NCI-H2107 treated with DMSO at 0.1 percent for 48 hours (cell line): Measurements from ENCODE around the gene BEST1.
"Not testable (repeated sequence)": the region's sequence is repeated elsewhere in the genome, so short reads cannot be mapped to it uniquely, and the experiment has no call there.

ENCODE experiments used
- DNase-seq: peaks from one replicate; lab custom pipeline; 2025; ENCODE audit not compliant: unreplicated experiment; lab: John Stamatoyannopoulos, UW

The BEST1 gene

DNA sequence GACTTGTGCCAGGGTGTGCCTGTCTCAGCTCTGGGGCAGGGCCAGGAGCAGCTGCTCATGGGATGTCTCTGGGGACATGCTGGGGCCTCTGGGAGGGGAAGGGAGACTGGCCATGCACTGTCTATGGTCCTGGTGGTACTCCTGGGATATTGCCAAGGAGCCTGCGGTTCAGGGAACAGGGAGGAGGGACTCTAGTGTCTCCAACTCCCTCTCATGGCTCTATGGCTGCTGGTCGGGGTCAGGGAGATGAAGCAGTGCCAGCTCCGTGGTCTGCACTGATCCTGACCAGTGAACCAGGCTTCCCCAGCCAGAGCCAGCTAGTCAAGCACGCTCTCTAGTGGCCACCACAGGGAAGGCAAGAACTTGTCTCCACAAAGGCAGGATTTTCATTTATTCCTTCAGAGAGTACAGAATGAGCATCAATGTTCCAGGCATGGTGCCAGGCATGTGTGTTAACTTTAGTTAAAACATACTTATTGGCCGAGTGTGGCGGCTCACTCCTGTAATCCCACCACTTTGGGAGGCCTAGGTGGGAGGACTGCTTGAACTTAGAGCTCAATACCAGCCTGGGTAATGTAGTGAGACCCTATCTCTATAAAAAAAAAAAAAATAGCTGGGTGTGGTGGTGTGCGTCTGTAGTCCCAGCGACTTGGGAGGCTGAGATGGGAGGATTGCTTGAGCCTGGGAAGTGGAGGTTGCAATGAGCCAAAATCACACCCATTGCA, 2.5 kb upstream of the BEST1 start:
- DNase-seq = peak; percentile 77

DNA sequence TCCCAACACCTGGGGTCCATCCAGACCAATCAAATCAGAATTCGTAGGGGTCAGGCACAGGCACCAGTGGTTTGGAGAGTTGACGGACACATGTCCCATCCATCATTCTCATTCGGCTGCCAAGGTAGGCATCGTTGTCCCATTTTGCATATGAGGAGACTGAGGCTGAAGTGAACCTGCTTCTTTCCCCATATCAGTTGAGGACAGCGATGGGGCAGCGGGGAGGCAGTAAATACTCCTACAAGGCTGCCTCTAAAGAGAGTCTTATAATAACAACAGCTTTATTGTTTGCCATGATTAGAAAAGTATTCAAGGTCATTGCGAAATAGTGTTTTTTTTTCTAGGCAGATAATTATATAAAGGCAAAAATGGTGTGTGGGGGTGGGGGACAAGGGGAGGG, 1.6 kb upstream of the BEST1 start:
- no peak for DNase-seq

DNA sequence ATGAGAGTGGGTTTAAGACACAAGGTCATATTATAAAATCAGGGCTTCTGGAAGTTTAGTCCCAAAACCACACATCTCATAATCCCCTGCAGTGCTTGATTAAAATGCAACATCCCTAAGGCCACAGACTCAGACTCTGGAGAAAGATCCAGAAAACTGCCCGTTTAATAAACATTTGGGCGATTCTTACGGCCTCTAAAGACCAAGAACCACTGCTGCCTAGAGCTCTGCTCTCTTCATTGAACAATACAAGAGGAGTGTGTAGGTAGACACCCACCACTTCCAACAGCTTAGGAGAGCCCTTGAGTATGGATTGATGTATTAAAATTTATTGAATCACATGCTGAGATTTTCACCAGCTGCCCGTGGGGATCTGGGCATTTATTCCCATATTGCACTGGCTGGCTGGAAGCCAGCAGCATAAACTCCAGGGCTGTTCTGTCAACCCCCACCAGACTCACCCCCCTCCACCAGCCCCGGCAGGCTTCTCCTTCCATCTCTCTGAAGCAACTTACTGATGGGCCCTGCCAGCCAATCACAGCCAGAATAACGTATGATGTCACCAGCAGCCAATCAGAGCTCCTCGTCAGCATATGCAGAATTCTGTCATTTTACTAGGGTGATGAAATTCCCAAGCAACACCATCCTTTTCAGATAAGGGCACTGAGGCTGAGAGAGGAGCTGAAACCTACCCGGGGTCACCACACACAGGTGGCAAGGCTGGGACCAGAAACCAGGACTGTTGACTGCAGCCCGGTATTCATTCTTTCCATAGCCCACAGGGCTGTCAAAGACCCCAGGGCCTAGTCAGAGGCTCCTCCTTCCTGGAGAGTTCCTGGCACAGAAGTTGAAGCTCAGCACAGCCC, 749 bp upstream of the BEST1 start:
- peak; percentile 94 for DNase-seq

DNA sequence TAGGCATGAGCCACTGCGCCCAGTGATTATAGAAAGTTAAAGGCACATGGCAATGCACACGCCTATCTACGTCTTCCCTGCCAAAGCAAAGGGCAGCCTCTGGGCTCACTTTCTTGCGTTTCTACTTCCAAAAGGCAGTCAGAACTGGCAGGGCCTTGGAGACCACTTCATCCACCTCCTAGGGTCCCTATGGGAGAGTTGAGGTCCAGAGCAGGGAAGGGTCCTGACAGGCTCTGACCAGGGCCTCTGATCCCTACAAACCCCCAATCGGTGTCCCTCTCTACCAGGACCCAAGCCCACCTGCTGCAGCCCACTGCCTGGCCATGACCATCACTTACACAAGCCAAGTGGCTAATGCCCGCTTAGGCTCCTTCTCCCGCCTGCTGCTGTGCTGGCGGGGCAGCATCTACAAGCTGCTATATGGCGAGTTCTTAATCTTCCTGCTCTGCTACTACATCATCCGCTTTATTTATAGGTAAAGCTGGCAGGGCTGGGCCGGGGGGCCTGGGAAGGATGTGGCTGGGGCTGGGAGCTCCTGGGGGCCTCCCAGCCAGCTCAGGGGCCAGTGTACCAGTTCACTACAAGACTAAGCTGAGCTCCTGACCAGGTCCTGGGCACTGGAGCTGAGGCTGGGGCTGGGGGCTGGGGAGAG, 1.5 kb downstream of the BEST1 start:
- DNase-seq = no peak

DNA sequence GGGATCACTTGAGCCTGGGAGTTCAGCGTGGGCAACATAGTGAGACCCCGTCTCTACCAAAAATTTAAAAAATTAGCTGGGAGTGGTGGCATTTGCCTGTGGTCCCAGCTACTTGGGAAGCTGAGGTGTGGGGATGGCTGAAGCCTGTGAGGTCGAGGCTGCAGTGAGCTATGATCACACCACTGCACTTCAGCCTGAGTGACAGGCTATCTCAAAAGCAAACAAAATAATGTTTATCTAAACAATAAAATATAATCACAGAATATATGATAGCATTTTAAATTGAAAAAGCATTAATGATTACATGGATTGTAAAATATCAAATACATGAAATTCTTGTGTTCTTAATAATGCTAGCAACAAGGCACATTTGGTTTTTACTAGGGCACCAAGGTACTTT, 2.7 kb downstream of the BEST1 start:
- no peak for DNase-seq

DNA sequence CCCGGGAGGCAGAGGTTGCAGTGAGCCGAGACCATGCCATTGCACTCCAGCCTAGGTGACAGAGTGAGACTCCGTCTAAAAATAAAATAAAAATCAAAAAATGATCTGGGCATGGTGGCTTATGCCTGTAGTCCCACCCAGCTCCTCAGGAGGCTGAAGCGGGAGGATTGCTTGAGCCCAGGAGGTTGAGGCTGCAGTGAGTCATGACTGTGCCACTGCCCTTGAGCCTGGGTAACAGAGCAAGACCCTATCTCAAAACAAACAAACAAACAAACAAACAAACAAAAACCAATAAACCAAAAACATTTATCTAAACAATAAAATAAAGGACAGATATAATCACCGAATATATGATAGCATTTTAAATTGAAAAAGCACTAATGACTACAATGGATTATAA, 3.5 kb downstream of the BEST1 start:
- DNase-seq = not testable (repeated sequence)

DNA sequence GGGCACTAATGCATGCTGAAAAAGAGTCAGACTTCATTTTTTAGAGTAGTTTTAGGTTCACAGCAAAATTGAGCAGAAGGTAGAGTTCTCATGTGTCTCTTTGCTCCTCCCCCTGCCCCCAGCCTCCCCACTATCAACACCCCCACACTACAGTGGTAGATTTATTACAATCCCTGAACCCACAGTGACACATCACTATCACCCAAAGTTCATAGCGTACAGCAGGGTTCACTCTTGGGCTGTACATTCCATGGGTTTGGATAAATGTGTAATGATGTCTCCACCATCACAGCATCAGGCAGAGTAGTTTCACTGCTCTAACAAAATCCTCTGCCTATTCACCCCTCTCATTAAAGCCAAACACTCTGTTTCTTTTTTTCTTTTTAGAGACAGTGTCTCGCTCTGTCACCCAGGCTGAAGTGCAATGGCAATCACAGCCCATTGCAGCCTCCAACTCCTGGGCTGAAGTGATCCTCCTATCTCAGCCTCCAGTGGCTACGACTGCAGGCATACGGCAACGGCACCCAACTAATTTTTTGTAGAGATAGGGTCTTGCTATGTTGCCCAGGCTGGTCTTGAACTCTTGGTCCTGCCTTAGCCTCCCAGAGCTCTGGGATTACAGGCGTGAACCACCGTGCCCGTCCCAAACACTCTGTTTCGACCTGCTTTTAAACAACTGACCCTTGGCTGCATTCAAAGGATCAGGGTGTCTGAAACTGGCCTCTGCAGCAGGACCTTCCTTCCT, 4.1 kb downstream of the BEST1 start:
- no peak for DNase-seq

DNA sequence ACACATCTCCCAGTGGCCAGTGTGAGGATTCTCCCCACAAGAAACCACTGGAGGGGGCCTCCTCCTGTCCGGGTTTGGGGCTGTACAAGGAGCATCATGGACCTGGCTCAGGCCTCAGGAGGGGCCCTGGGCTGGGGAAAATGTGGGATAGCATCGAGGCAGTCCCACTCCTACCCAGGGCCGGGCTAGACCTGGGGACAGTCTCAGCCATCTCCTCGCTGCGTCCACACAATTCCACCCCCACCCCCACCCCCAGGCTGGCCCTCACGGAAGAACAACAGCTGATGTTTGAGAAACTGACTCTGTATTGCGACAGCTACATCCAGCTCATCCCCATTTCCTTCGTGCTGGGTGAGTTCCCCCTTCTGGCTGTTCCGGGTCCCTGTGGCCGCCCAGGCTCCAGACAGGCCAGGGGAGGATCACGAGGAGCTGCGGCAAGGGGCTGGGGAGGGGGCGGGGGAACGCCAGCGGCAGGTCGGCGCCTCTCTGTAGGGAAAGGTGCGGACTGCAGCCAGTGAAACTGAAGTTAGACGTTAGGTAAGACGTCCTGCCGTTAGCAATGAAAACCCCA, 4.8 kb downstream of the BEST1 start:
- no peak for DNase-seq

DNA sequence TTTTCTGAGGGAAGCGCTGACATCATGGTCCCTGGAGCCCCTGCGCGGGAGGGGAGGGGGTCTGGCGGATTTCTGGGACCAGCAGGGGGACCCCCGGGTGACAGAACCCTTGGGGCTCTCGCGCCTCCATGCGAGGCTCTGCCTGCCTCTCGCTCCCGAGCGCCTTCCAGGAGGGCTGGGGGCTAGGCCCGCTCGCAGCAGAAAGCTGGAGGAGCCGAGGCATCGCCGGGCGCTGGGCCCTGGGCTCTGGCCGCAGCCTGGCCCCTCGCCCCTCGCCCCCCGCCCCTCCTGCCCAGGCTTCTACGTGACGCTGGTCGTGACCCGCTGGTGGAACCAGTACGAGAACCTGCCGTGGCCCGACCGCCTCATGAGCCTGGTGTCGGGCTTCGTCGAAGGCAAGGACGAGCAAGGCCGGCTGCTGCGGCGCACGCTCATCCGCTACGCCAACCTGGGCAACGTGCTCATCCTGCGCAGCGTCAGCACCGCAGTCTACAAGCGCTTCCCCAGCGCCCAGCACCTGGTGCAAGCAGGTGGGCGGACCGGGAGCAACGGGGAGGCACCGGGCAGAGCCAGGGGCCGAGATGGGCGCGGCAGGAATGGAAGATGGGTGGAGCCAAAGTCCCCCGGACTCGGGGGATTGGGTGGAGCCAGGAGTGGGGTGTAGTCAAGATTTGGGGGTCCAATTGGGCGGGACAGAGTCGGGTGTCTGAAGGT, 5.4 kb downstream of the BEST1 start:
- DNase-seq = no peak

DNA sequence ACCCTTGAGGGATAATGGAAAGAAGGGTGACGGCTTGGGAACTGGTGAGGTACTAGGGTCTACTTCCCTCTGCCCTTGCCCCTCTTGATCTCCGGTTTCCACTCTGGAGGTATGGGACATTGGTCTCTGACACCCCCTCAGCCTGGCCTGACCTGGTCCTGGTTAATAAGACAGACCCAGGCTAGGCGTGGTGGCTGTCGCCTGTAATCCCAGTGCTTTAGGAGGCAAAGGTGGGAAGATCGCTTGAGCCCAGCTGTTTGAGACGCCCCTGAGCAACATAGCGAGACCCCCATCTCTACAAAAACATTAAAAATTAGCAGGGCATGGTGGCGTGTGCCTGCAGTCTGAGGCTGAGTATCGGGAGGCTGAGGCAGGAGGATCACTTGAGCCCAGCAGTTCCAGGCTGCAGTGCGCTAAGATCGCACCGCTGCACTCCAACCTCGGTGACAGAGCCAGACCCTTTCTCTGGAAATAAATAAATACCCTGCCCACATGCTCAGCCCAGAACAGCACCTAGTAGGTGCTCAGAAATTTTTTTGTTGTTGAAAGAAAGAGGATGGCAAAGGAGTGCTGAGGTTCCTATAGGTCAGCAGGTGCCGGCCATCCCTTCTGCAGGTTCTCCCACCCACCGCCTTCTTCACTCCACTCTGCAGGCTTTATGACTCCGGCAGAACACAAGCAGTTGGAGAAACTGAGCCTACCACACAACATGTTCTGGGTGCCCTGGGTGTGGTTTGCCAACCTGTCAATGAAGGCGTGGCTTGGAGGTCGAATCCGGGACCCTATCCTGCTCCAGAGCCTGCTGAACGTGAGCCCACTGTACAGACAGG, 6.3 kb downstream of the BEST1 start:
- DNase-seq = no peak

DNA sequence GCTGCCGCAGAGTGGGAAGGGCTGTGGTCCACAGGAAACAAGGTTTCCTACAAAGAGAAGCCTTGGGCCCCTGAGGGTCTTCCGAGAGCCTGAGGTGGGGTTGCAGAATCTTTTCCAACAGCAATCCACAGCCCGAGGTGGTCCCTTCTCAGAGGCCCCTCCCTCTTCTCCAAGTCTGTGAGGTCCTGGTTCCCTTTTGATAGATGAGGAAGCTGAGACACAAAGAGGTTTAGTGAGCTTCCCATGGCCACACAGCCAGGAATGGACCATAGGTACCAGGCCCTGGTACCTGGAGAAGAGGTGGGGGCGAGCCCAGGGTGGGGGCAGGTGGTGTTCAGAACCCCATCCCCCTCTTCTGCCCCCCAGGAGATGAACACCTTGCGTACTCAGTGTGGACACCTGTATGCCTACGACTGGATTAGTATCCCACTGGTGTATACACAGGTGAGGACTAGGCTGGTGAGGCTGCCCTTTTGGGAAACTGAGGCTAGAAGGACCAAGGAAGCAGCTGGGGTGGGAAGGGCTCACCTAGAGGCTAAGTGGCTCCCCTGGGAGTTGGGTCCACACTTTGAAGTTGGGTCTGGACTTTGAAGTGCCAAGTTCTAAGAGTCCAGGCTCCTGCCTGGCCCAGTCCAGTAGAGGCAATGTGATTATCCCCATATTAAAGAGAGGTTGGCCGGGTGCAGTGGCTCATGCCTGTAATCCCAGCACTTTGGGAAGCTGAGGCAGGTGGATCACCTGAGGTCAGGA, 7.0 kb downstream of the BEST1 start:
- DNase-seq = no peak

DNA sequence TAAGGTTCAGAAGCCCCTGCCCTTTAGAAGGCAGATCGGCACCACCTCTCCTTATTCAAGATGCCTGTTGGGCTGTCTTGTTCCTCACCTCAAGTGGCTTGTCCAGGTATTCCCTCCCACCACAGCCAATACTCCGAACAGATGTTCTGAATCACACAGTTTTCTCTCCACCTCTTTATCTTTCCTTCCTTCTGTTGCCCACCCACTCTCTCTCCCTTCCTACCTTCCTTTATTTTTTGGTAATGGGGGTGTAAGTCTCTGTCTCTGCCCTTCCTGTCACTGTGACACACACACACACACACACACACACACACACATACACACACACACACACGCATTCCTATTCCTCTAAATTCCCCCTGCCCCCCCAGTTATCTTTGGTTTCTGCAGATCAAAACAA, 8.4 kb downstream of the BEST1 start:
- DNase-seq = no peak

DNA sequence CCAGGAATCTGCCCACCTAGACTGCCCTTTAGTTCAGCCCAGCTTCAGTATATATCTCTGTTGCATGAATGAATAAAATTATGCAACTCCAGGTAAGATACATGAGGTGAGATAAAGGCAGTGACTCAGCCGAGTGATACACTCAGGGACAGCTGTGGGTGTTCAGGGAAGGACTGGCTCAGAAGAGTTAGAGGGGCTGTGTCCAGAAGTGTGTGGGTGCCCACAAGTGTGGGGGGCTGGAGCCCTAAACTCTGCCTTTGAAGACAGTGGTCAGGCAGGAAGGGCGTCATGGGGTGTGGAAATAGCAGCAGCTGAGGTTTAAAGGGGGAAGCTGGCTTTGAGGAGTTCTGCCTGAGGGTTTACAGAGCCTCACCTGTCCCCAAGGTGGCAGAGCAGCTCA, 9.0 kb downstream of the BEST1 start:
- DNase-seq = no peak

DNA sequence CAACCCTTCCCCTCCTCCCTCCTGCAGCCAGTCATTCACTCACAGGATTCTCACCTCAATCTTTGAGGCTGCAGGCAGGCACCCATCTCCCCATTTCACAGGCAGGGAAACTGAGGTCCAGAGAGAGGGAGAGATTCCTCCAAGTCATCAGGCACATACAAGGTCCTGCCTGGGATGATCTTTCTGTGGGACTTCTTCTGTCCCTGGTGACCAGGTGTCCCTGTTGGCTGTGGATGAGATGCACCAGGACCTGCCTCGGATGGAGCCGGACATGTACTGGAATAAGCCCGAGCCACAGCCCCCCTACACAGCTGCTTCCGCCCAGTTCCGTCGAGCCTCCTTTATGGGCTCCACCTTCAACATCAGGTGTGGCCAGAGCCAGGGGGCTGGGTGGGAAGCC, 9.5 kb downstream of the BEST1 start:
- DNase-seq = no peak

DNA sequence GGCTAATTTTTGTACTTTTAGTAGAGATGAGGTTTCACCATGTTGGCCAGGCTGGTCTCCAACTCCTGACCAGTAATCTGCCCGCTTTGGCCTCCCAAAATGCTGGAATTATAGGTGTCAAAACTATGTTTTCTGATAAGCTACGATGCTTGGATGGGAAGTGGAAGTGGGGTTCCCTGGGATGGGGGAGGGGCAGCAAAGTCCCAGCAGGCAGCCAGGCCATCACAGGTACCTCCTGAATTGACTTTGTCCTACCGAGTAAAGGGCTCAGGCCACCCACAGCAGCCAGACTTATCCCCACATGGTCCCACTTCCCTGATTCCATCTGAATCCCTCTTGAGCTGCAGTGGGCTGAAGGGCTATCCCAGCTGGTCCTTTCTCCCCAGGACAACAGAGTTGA, 10.4 kb downstream of the BEST1 start:
- DNase-seq = no peak

DNA sequence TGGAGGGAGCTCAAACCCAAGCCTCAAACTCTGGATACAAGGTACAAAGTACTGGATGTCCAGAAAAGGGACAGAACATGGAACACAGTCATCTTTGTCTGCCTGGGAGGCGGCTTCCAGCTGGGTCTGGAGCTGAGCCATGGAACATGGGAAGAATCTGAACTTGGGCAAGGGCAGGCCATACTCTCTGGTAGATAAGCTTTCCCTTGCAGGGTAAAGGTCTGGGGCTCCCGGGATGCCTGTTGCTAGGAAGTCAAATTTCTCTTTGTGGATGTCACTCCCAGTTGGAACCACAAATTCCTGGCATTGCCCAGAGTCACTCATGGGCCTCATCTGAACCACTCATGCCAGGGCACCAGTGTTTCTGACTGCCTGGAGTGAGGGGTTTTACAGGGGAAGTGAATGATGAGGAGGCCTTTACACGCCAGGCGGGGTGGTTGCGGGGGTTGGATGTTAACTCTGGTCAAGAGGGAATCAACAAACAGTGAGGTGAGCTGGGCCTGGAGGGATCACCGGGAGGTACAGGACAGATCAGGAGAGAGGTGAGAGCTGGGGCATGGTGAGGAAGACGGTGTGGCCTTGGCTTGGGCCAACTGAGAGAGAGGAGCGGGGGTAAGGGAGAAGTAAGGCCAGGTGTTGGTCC, 11.5 kb downstream of the BEST1 start:
- DNase-seq = no peak

DNA sequence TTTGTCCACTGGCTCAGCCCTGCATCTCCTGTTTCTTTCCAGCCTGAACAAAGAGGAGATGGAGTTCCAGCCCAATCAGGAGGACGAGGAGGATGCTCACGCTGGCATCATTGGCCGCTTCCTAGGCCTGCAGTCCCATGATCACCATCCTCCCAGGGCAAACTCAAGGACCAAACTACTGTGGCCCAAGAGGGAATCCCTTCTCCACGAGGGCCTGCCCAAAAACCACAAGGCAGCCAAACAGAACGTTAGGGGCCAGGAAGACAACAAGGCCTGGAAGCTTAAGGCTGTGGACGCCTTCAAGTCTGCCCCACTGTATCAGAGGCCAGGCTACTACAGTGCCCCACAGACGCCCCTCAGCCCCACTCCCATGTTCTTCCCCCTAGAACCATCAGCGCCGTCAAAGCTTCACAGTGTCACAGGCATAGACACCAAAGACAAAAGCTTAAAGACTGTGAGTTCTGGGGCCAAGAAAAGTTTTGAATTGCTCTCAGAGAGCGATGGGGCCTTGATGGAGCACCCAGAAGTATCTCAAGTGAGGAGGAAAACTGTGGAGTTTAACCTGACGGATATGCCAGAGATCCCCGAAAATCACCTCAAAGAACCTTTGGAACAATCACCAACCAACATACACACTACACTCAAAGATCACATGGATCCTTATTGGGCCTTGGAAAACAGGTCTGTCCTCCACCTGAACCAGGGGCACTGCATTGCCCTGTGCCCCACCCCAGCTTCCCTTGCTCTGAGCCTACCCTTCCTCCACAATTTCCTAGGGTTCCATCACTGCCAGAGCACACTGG, 12.3 kb downstream of the BEST1 start:
- DNase-seq = no peak

DNA sequence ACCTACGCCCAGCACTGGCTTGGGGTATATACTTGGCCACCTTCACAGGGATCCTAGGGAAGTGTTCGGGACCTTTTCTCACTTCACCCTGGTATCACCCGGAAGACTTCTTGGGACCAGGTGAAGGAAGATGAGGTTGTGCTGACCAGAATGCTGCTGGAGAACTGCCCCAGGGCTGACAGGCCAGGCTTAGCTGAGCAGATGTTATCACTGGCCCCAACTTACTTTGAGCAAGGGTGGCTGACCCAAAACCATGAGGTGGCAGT, 12.8 kb downstream of the BEST1 start:
- no peak for DNase-seq
